Lung (tissue), 12 donors: Measurements from ENCODE around the gene EMSY. TPM values are rescaled to one million over a fixed set of nuclear protein-coding genes. Genes with fewer than 3 reads are reported as not detected.

Experiments
- ATAC-seq: fragments of 200-7000 bp; cut with Tn5 transposase; one replicate; pipeline ENCODE4 v1.9.1; 2020; ENCODE audit warnings: moderate number of reproducible peaks; ENCODE audit not compliant: insufficient read depth, low FRiP score
- DNase-seq, 3 donors: peaks; one replicate each; pipeline ENCODE4 v3.0.0-alpha.2; 2013 to 2017
- H3K27ac ChIP-seq, 2 donors: one replicate each; pipeline ENCODE4 v1.5.1; 2013; ENCODE audit warnings: mild to moderate bottlenecking in 2 of 2, moderate library complexity in 2 of 2, control low read depth in 1 of 2, inconsistent platforms in 1 of 2, low read depth in 1 of 2, low read length in 1 of 2
- H3K27me3 ChIP-seq, 3 donors: one replicate each; pipeline ENCODE4 v1.5.1; 2013; ENCODE audit warnings: low read length in 2 of 3; ENCODE audit not compliant: control insufficient read depth in 3 of 3, insufficient read depth in 3 of 3
- H3K36me3 ChIP-seq, 4 donors: one replicate each; pipeline ENCODE4 v1.5.1; 2013; ENCODE audit warnings: low read length in 4 of 4, mild to moderate bottlenecking in 1 of 4, moderate library complexity in 1 of 4; ENCODE audit not compliant: control insufficient read depth in 4 of 4, insufficient read depth in 4 of 4
- H3K4me1 ChIP-seq, 5 donors: one replicate each; pipeline ENCODE4 v1.5.1; 2013; ENCODE audit warnings: low read length in 5 of 5, mild to moderate bottlenecking in 2 of 5, moderate library complexity in 1 of 5; ENCODE audit not compliant: control insufficient read depth in 5 of 5, insufficient read depth in 5 of 5
- H3K4me3 ChIP-seq: one replicate; pipeline ENCODE4 v1.5.1; 2013; ENCODE audit warnings: mild to moderate bottlenecking, control low read depth, moderate library complexity
- H3K9ac ChIP-seq, 2 donors: one replicate each; pipeline ENCODE4 v1.5.1; 2013; ENCODE audit warnings: low read length in 2 of 2, control low read depth in 1 of 2; ENCODE audit not compliant: insufficient read depth in 1 of 2
- H3K9me3 ChIP-seq, 4 donors: one replicate each; pipeline ENCODE4 v1.5.1; 2013; ENCODE audit warnings: low read length in 3 of 4, mild to moderate bottlenecking in 1 of 4, moderate library complexity in 1 of 4; ENCODE audit not compliant: control insufficient read depth in 4 of 4, insufficient read depth in 3 of 4
- CTCF ChIP-seq: IDR thresholded peaks from 2 replicates; pipeline ENCODE4 v1.5.1; 2012; ENCODE audit warnings: mild to moderate bottlenecking; ENCODE audit errors: control extremely low read depth, extremely low read depth
- WGBS, 2 donors: extraction: QIAGEN DNeasy Blood & Tissue Kit; methylation state at CpG; one replicate each; pipeline ENCODE4 v1.1.7; 2013; 5-methylcytosine and 5-hydroxymethylcytosine counted together
- polyA plus RNA-seq, 2 donors: library from polyadenylated mRNA; stranded (reverse); fragments of 200-250 nt; gene quantifications; one replicate each; pipeline ENCODE4 v1.2.1, GENCODE V29; 2013
- total RNA-seq, 2 donors: library from RNA; depleted of rRNA in 1 of 2; stranded (reverse); fragments of >200 nt in 1 of 2; gene quantifications; one replicate each; pipeline ENCODE4 v1.2.1, GENCODE V29; 2014 to 2021
- donor health status: control.
- donor health status: control.
- donor health status: Bipolar disorder and iron deficiency.
- donor health status: healthy.
- donor health status: DM: yes; HTN: yes; CAD: no.

EMSY gene
- total and polyA plus RNA-seq, 4 donors = 5.0 to 59.3 (median 15.5) TPM

- whole genome bisulfite sequencing, 2 donors = 94 to 97% methylated on average over 7 of the region's 7 CpGs
- TF ChIP-seq CTCF = no peak
- Histone ChIP-seq H3K9me3 (peaks cover 0 to 4% (median 0%) of the 10 kb centered on the region in 4 donors), H3K9ac (no peak overlapping the region), H3K4me3 (no peak overlapping the region), H3K4me1 (peaks cover 0 to 2% (median 0%) of the 10 kb centered on the region in 5 donors), H3K27ac (no peak overlapping the region), H3K27me3 (no peaks in the 10 kb centered on the region), H3K36me3 (peaks cover 16 to 45% (median 30%) of the 10 kb centered on the region in 4 donors)
- ATAC-seq (no peak), DNase-seq (no peak)
Observed at GRCh38 chr11:76543006-76543703, 98.3 kb downstream of the EMSY start.

- Histone ChIP-seq H3K4me1 (no peaks in the 10 kb centered on the region), H3K4me3 (no peak overlapping the region), H3K9me3 (no peaks in the 10 kb centered on the region), H3K27ac (no peak overlapping the region), H3K36me3 (peaks cover 7 to 18% (median 9%) of the 10 kb centered on the region in 4 donors), H3K9ac (no peak overlapping the region), H3K27me3 (no peaks in the 10 kb centered on the region)
- 55 to 60% methylated on average over 7 of the region's 7 CpGs for WGBS, 2 donors
- DNase-seq (peak in 1 of 3 donors; percentile 29), ATAC-seq (no peak)
- TF ChIP-seq CTCF = no peak
Observed at GRCh38 chr11:76550781-76551180, 106.0 kb downstream of the EMSY start.

GRCh38 chr11:76551400-76551799, 106.6 kb downstream of the EMSY start:
- no peak overlapping the region for H3K4me3 ChIP-seq
- H3K36me3 ChIP-seq = peaks cover 2 to 11% (median 7%) of the 10 kb centered on the region in 4 donors
- no peaks in the 10 kb centered on the region for H3K27me3 ChIP-seq
- ATAC-seq (no peak), DNase-seq (peak in 2 of 3 donors; percentile 32 to 46)
- no peaks in the 10 kb centered on the region for H3K4me1 ChIP-seq
- H3K27ac ChIP-seq = no peak overlapping the region
- H3K9ac ChIP-seq = no peak overlapping the region
- 73 to 76% methylated on average over 2 of the region's 2 CpGs for WGBS, 2 donors
- H3K9me3 ChIP-seq = no peaks in the 10 kb centered on the region
- no peak for TF ChIP-seq CTCF

GRCh38 chr11:76552987-76553386, 108.2 kb downstream of the EMSY start:
- Histone ChIP-seq H3K9ac (no peak overlapping the region), H3K36me3 (peaks cover 0 to 7% (median 4%) of the 10 kb centered on the region in 4 donors), H3K27ac (no peak overlapping the region), H3K27me3 (no peaks in the 10 kb centered on the region), H3K4me1 (no peaks in the 10 kb centered on the region), H3K4me3 (no peak overlapping the region), H3K9me3 (no peaks in the 10 kb centered on the region)
- TF ChIP-seq CTCF = no peak
- DNase-seq (no peak), ATAC-seq (no peak)
- 98 to 99% methylated on average over 2 of the region's 2 CpGs for WGBS, 2 donors
